Measurements from ENCODE around the gene PPIE.

PPIE gene

GRCh38 chr1:39738622-39739366 lies at the start of gene PPIE:
PPIE (plus strand) TSS chr1:39738882; CDS start chr1:39738901, 19 bp downstream.
- DNase-seq (ENCODE audit: low read depth): peak; percentile 84

DNA sequence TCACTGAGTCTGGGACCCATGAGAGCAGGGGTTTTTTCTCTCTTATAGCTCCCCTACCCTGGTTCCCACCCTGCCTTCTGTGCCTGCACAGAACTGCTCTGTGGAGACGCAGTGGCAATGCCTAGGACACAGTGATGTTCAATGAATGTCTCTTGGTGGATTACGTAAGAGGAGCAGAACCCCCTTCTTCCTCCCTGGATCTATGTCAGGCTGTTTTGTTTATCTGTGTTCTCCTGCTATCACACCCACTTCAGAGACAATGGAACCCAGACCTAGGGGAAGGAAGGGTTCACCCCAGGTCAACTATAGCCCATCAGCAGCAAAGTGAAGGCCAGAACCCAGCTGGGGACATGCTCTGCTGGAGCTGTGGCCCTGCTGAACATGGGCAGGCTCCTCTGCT lies 49.5 kb upstream of the PPIE start:
- no peak for DNase-seq (ENCODE audit: low read depth)

- DNase-seq (ENCODE audit: low read depth): no peak
Observed at GRCh38 chr1:39689635-39690034, 49.0 kb upstream of the PPIE start.

GRCh38 chr1:39690225-39690624 lies 48.5 kb upstream of the PPIE start:
- no peak for DNase-seq (ENCODE audit: low read depth)

DNA sequence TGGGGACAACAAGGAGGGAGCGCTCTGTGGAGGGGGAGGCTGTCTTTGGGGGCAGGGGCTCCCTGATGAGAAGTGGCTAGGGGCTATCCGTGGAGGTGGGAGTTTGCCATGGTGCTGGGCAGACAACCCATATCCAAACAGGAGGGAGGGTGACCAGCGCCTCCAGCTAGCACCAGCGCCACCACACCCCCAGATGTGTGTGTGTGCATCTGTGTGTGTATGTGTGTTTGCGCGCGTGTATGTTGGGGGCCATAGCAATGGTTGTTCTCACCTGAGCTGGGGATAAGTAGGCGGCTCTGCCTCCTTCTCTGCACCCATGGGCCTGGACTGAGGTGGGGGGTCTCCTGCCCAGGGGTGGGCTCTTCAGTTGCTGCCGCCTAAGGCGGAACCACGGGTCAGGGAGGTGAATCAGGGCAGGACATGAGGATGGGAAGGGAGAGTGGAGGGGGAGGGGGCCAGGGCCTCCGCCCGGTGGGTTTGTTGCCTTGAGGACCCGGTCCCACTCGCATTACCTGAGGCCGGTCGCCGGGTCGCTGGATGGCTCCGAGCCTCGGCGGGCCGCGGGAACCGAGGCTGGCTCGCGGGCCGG lies 47.8 kb upstream of the PPIE start:
- DNase-seq (ENCODE audit: low read depth): no peak

DNA sequence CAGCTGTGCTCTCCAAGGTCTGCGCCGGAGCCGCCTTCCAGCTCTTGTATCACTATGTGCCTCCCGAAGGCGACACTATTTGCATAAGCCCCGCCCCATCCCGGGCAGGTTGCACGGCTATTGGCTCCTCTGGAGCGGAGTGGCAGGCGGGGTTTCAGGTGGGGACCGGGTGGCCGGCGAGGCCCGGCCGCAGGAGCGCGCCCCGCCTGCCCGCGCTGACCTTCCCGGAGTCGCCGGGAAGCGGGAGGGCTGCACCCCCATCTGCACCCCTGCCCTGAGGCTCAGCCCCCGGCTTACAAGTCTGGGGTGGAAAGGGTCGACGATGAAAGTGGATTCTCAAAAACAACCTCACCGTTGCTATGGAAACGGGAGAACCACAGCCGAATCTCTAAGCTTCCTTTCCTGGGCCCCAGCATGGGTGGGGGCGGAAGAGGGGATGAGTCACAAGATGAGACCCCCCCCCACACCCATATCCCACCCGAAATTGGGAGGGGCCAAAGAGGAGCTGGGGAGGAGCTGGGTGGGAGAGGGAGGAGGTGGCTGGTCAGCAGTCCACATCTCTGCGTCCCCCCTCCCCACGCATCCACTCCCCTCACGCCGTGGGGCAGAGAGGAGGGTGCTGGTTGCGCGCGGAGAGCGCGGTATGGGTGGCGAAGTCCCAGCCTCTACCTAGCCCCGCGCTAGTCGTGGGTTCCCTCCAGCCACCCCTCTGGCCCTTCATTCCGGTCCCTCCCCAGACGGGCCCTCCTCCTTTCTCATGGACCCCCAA lies 47.1 kb upstream of the PPIE start, which contains the start of gene HPCAL4:
Gene HPCAL4, minus strand, starts transcription at position 51 of the 769 bp plus-strand sequence. CDS start 6,830 bp downstream, outside the sequence.
- DNase-seq (ENCODE audit: low read depth): peak; percentile 10

DNA sequence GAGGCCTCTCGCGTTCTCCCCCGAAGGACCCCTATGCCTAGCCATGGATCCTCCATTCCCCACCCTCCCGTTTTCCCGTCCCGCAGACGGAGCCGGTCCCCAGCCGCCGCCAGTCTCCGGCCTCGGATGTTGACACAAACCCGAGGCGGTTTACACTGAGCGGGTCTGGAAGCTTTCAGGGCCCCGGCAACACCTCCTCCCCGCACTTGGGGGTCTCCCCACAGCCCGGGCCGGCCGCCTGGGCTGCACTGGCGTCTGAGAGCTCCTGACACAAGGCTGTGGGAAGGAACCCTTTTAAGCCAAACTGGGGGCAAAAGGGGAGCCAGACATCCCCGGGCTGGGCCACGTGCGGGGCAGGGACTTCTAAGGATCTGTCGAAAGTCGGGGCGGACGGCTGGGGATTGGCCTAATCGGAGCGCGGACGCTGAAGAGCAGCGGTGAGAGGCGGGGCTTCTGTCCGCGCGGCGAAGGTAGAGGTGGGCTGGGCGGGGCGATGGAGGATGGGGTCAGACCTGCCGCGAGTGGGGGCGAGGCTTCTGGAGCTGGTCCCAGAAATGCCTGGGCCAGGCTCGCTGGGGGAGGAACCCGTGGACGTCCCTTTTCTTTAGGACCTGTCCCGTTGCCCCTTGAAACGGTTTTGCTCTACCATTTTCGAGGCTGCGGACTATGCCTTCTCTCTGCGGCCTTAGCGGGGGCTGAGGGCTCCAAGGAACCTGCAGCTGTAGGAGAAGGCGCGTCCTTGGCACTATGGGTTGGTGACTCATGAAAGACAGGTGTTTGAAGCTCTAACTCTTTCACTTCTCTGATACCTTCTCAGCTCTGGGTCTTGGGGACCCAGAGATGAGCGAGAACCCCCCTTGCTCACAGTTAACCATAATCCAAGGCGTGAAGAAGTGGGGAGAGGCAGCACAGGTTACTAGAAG lies 46.3 kb upstream of the PPIE start:
- DNase-seq (ENCODE audit: low read depth): no peak

GRCh38 chr1:39694026-39694425 lies 44.7 kb upstream of the PPIE start:
- DNase-seq (ENCODE audit: low read depth): no peak

GRCh38 chr1:39695016-39695415 lies 43.7 kb upstream of the PPIE start:
- no peak for DNase-seq (ENCODE audit: low read depth)

GRCh38 chr1:39696448-39696847 lies 42.2 kb upstream of the PPIE start:
- no peak for DNase-seq (ENCODE audit: low read depth)

DNA sequence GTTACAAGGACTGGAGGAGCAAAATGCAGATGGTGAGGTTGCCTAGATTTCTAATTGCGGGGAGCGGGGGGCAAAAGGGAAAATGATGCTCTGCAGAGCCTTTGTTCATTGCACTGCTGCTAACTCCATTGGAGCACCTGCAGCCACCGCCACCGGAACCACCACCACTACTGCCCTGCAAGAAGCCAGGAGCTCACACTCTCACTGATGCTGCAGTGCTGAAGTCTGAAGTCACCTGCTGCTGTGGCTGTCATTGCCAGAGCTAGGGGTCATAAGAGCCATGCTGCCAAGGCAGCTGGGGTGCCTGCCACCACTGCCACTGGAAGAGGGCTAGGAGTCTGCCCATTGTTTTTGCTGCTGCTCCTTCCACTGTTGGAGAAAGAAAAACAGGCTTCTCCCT lies 40.1 kb upstream of the PPIE start:
- no peak for DNase-seq (ENCODE audit: low read depth)

GRCh38 chr1:39699419-39699818 lies 39.3 kb upstream of the PPIE start:
- no peak for DNase-seq (ENCODE audit: low read depth)

DNA sequence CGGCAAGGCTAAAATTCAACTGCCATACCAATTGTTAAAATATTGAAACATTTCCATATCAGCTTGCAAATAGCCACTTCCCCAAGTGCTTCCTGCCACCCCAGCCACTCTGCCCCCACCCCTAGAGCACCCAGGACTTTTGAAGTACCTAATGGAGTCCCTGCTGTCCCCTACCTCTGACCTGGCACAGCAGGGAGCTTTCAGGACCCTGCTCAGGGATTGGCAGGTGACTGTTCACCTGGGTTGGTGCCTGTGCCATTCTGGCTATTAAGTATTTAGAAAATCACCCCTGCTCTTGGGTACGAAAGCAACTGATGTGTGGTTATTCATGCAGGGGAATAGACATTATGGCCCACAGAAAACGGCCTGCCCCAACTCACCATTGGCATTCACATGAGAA lies 38.3 kb upstream of the PPIE start:
- DNase-seq (ENCODE audit: low read depth): no peak

- no peak for DNase-seq (ENCODE audit: low read depth)
Observed at GRCh38 chr1:39701049-39701439, 37.6 kb upstream of the PPIE start.

- no peak for DNase-seq (ENCODE audit: low read depth)
Observed at GRCh38 chr1:39704757-39705156, 33.9 kb upstream of the PPIE start.

DNA sequence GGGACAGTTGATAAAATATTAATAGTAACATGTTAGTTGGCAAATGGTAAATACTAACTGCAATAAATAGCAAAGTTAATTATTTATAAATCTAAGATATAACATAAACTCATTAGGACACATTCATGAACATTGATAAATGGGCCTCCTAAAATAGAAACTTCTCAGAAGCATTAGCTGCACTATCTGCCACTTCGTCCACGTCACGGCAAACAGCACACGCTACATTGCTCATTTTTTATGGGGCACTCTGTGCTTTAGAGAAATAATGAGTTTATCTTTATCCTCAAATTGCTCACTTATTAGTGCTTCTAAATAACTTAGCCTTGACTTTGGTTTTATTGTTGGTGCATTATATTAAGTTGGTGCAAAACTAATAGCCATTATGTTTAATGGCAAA lies 31.2 kb upstream of the PPIE start:
- no peak for DNase-seq (ENCODE audit: low read depth)

DNA sequence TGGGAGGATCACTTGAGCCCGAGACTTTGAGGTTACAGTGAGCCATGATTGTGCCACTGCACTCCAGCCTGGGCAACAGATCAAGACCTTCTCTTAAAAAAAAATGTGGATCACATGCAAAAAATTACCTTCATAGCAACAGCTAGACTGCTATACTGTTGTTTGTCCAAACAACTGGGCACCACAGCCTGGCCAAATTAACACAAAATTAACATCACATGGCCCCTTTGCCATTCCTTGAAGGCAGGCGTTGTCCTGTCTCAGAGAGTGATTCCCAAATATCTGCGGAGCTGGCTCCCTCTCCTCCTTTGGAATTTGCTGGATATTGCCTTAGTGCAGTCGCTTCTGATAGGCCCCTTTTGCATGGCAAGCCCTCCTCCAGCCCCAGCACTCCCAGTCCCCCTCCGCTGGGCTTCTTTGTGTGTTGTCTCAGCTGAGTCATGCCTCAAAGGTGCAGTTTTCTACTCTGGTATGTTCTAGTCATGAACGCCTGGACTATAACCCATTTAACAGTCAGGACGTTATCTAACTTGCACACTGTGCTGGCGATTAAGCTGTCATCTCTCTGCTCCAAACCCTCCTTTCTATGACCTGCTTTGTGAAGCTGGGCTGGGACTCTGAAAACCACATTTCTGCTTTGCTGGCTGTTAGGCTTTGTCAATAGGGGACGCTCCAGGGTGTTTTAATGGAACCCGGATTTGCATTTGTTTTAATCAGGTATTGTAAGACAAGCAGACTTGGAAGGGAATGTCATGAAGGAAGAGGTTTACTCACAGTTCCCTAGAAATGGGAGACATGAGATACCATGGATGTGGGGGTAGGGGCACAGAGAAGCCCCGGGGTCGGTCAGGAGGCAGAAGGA lies 27.3 kb upstream of the PPIE start:
- no peak for DNase-seq (ENCODE audit: low read depth)

DNA sequence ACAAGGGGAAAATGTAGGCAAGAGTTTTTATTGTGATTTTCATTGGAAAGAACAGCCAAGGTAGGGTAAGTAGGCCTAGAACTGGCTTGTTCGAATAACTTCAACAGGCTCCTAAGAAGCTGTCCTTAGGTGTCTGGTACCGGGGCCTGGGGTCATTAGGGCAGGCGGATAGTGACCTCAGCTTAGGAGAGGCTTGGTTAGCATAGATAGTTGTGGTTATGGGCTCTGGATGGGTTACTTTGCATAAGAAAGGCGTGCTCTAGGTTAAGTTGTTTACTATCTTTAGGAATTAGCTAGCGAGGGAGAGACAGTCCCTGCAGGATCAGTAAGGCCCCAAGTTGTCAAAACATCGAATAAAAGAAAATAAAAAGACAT lies 26.7 kb upstream of the PPIE start:
- no peak for DNase-seq (ENCODE audit: low read depth)

- DNase-seq (ENCODE audit: low read depth): no peak
Observed at GRCh38 chr1:39713557-39713956, 25.1 kb upstream of the PPIE start.

DNA sequence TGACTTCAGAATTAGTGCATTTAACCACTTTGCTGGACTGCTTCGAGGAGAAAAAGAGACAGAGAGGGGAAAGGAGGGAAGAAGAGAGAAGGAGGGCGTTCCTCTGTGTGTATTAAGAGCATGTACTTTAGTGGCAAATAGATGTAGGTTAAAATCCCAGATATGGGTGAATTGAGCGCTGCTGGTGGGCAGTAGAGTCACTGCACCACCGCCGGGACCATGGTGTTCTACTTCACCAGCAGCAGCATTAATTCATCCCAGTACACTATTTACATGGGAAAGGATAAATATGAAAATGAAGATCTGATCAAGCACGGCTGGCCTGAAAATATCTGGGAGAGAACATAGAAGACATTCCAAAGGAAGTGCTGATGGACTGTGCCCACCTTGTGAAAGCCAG lies 20.9 kb upstream of the PPIE start:
- DNase-seq (ENCODE audit: low read depth): no peak

Measured in fibroblast of the conjunctiva (primary cell).